Pulmonary artery endothelial cell (primary cell): ENCODE data around the gene B4GALNT3. TPM values are rescaled to one million over a fixed set of nuclear protein-coding genes. Genes with fewer than 3 reads are reported as not detected.
"Not testable (repeated sequence)": the region's sequence is repeated elsewhere in the genome, so short reads cannot be mapped to it uniquely, and the experiment has no call there.

Experiments
- DNase-seq: peaks from one replicate; pipeline ENCODE4 v3.0.0-alpha.2; 2011; ENCODE audit warnings: low read depth, low spot score
- total RNA-seq: library from RNA; depleted of rRNA; stranded (reverse); fragments of >200 nt; gene quantifications from 2 replicates; pipeline ENCODE4 v1.2.3, GENCODE V29; 2014

The B4GALNT3 gene
- total RNA-seq, 1 donor from 2014 or later: not detected

GRCh38 chr12:574475-575128 lies 114.9 kb downstream of the B4GALNT3 start:
- DNase-seq: no peak

GRCh38 chr12:575129-575502 lies 115.4 kb downstream of the B4GALNT3 start:
- no peak for DNase-seq

- no peak for DNase-seq
Measured at GRCh38 chr12:575948-576614, 116.3 kb downstream of the B4GALNT3 start.

- DNase-seq: no peak
Measured at GRCh38 chr12:576615-577110, 116.9 kb downstream of the B4GALNT3 start.

GRCh38 chr12:577994-578747 lies 118.4 kb downstream of the B4GALNT3 start:
- DNase-seq: not testable (repeated sequence)

GRCh38 chr12:578748-579419 lies 119.1 kb downstream of the B4GALNT3 start:
- no peak for DNase-seq

GRCh38 chr12:579420-580110 lies 119.8 kb downstream of the B4GALNT3 start:
- no peak for DNase-seq

GRCh38 chr12:580813-581212 lies 121.1 kb downstream of the B4GALNT3 start:
- no peak for DNase-seq

GRCh38 chr12:581321-581720 lies 121.6 kb downstream of the B4GALNT3 start:
- no peak for DNase-seq

GRCh38 chr12:581746-582145 lies 122.0 kb downstream of the B4GALNT3 start:
- no peak for DNase-seq

- no peak for DNase-seq
Measured at GRCh38 chr12:583251-583869, 123.6 kb downstream of the B4GALNT3 start.

- no peak for DNase-seq
Measured at GRCh38 chr12:585062-586061, 125.6 kb downstream of the B4GALNT3 start.

- DNase-seq: no peak
Measured at GRCh38 chr12:586318-587071, 126.8 kb downstream of the B4GALNT3 start.

GRCh38 chr12:587132-588023 lies 127.6 kb downstream of the B4GALNT3 start:
- no peak for DNase-seq

GRCh38 chr12:588024-588322 lies 128.2 kb downstream of the B4GALNT3 start:
- DNase-seq: no peak

- no peak for DNase-seq
Measured at GRCh38 chr12:588646-589045, 128.9 kb downstream of the B4GALNT3 start.

GRCh38 chr12:590206-590750 lies 130.5 kb downstream of the B4GALNT3 start:
- DNase-seq: no peak
